GM19238 (cell line): ENCODE data around the gene AGRN.
"Not testable (repeated sequence)": the region's sequence is repeated elsewhere in the genome, so short reads cannot be mapped to it uniquely, and the experiment has no call there.

Experiments
- DNase-seq: peaks from one replicate; pipeline ENCODE4 v3.0.0; 2011; ENCODE audit warnings: low spot score; ENCODE audit not compliant: insufficient read length

Gene AGRN

GRCh38 chr1:1000357-1001056 is 19.4 kb upstream of the AGRN start:
- DNase-seq: peak; percentile 83

GRCh38 chr1:1001057-1001783 is 18.7 kb upstream of the AGRN start:
- no peak for DNase-seq

GRCh38 chr1:1003618-1004419 is 16.1 kb upstream of the AGRN start:
- no peak for DNase-seq

- no peak for DNase-seq
These were observed 15.5 kb upstream of the AGRN start for GRCh38 chr1:1004420-1004779.

- no peak for DNase-seq
These were observed 14.9 kb upstream of the AGRN start for GRCh38 chr1:1004780-1005697.

- DNase-seq: no peak
These were observed 14.1 kb upstream of the AGRN start for GRCh38 chr1:1005774-1006304.

GRCh38 chr1:1006305-1007159 is 13.4 kb upstream of the AGRN start:
- DNase-seq: no peak

- not testable (repeated sequence) for DNase-seq
These were observed 9.8 kb upstream of the AGRN start for GRCh38 chr1:1010131-1010530.

GRCh38 chr1:1011396-1011949 is 8.4 kb upstream of the AGRN start:
- DNase-seq: no peak

- not testable (repeated sequence) for DNase-seq
These were observed 7.2 kb upstream of the AGRN start for GRCh38 chr1:1012736-1013104.

GRCh38 chr1:1013105-1013921 is 6.6 kb upstream of the AGRN start, which contains the start of gene ISG15:
Gene ISG15 (plus strand): TSS chr1:1013497. CDS start chr1:1013574, 77 bp downstream.
- DNase-seq: peak; percentile 87

- no peak for DNase-seq
These were observed 5.8 kb upstream of the AGRN start for GRCh38 chr1:1013922-1014648.

- DNase-seq: no peak
These were observed 4.9 kb upstream of the AGRN start for GRCh38 chr1:1014799-1015681.

GRCh38 chr1:1017397-1018320 is 2.3 kb upstream of the AGRN start:
- DNase-seq: not testable (repeated sequence)

GRCh38 chr1:1018321-1018685 is 1.6 kb upstream of the AGRN start:
- DNase-seq: not testable (repeated sequence)
